Tongue (tissue), 2 donors: ENCODE results near the gene RDH5. TPM values are rescaled to one million over a fixed set of nuclear protein-coding genes. Genes with fewer than 3 reads are reported as not detected.

Source experiments
- DNase-seq: peaks from one replicate; pipeline ENCODE4 v3.0.0-alpha.2; 2015
- total RNA-seq: library from RNA; depleted of rRNA; stranded (reverse); fragments of >200 nt; gene quantifications from one replicate; pipeline ENCODE4 v1.2.3, GENCODE V29; 2014

RDH5 gene
- total RNA-seq = 18.8 TPM

- peak; percentile 92 for DNase-seq
Measured at GRCh38 chr12:55720071-55720564, at the start of gene RDH5. Gene RDH5 (plus strand): TSS chr12:55720393. CDS start chr12:55721185, 792 bp downstream.

GRCh38 chr12:55671746-55672145, 48.4 kb upstream of the RDH5 start:
- no peak for DNase-seq

GRCh38 chr12:55673638-55674037, 46.6 kb upstream of the RDH5 start:
- no peak for DNase-seq

- DNase-seq = no peak
Measured at GRCh38 chr12:55675666-55676065, 44.5 kb upstream of the RDH5 start.

GRCh38 chr12:55676707-55677106, 43.5 kb upstream of the RDH5 start:
- DNase-seq = no peak

GRCh38 chr12:55679691-55680090, 40.5 kb upstream of the RDH5 start:
- no peak for DNase-seq

GRCh38 chr12:55681142-55682077, 38.8 kb upstream of the RDH5 start:
- peak; percentile 91 for DNase-seq

- DNase-seq = no peak
Measured at GRCh38 chr12:55682087-55682796, 38.0 kb upstream of the RDH5 start.

- no peak for DNase-seq
Measured at GRCh38 chr12:55683676-55684075, 36.5 kb upstream of the RDH5 start.

GRCh38 chr12:55684761-55685370, 35.3 kb upstream of the RDH5 start:
- no peak for DNase-seq

GRCh38 chr12:55685671-55686070, 34.5 kb upstream of the RDH5 start:
- DNase-seq = no peak

GRCh38 chr12:55686366-55687010, 33.7 kb upstream of the RDH5 start:
- no peak for DNase-seq

GRCh38 chr12:55687746-55688145, 32.4 kb upstream of the RDH5 start:
- DNase-seq = no peak

- no peak for DNase-seq
Measured at GRCh38 chr12:55688716-55689655, 31.2 kb upstream of the RDH5 start.

GRCh38 chr12:55692631-55693322, 27.4 kb upstream of the RDH5 start:
- DNase-seq = no peak

GRCh38 chr12:55693323-55694187, 26.6 kb upstream of the RDH5 start:
- DNase-seq = no peak

GRCh38 chr12:55694188-55694515, 26.0 kb upstream of the RDH5 start:
- no peak for DNase-seq

- DNase-seq = no peak
Measured at GRCh38 chr12:55694651-55695050, 25.5 kb upstream of the RDH5 start.

GRCh38 chr12:55695349-55695748, 24.8 kb upstream of the RDH5 start:
- no peak for DNase-seq

- no peak for DNase-seq
Measured at GRCh38 chr12:55696141-55696540, 24.1 kb upstream of the RDH5 start.
